D721Med (cell line): ENCODE measurements around the gene MIEF2.

Source experiments
- DNase-seq: peaks from one replicate; pipeline ENCODE4 v3.0.0; 2011; ENCODE audit warnings: low spot score; ENCODE audit not compliant: insufficient read length
- FAIRE-seq: peaks from 2 replicates; lab custom pipeline; 2011; peaks lifted over from hg19 to GRCh38; lab: Jason Lieb, UNC
- CTCF ChIP-seq: IDR thresholded peaks from 2 replicates; pipeline ENCODE4 v1.5.1; 2012; ENCODE audit warnings: mild to moderate bottlenecking, control low read depth; ENCODE audit not compliant: insufficient read depth; ENCODE audit errors: missing control alignments

Gene MIEF2

GRCh38 chr17:18251204-18251603 is 9.3 kb upstream of the MIEF2 start:
- no peak for DNase-seq
- FAIRE-seq = no peak
- TF ChIP-seq CTCF = no peak

- TF ChIP-seq CTCF = no peak
- FAIRE-seq = no peak
- DNase-seq = no peak
These were observed 8.3 kb upstream of the MIEF2 start for GRCh38 chr17:18252160-18252559.

- FAIRE-seq (no peak), DNase-seq (no peak)
- no peak for TF ChIP-seq CTCF
These were observed 7.1 kb upstream of the MIEF2 start for GRCh38 chr17:18253187-18253884.

- no peak for TF ChIP-seq CTCF
- FAIRE-seq (no peak), DNase-seq (no peak)
These were observed 6.3 kb upstream of the MIEF2 start for GRCh38 chr17:18253947-18254821.

GRCh38 chr17:18254888-18255649 is 5.4 kb upstream of the MIEF2 start:
- no peak for TF ChIP-seq CTCF
- DNase-seq = no peak

GRCh38 chr17:18256351-18256750 is 4.1 kb upstream of the MIEF2 start:
- DNase-seq (no peak), FAIRE-seq (no peak)
- no peak for TF ChIP-seq CTCF

More at GRCh38 chr17:18254888-18255649, 5.4 kb upstream of the MIEF2 start:
- FAIRE-seq = no peak
